ENCODE data around the gene UBE2H. TPM values are rescaled to one million over a fixed set of nuclear protein-coding genes. Genes with fewer than 3 reads are reported as not detected.

UBE2H gene
- total RNA-seq, 6 experiments from 2014 or later = 89.7 to 108 (median 105) TPM

- peak; percentile 88 for DNase-seq
- no peak overlapping the region for H3K4me3 Mint-ChIP-seq
- peaks cover 7% of the 10 kb centered on the region; the same call in 1 of the 2 replicates for H3K27me3 Mint-ChIP-seq (ENCODE audit: insufficient read depth)
- no peak for TF ChIP-seq CTCF (IDR thresholded peaks at IDR 0.05)
- no peak overlapping the region for H3K27ac Mint-ChIP-seq
- peaks cover 9% of the 10 kb centered on the region for H3K36me3 Mint-ChIP-seq (ENCODE audit: low read depth)
- no peaks in the 10 kb centered on the region for H3K9me3 Mint-ChIP-seq
- peaks cover 25% of the 10 kb centered on the region for H3K4me1 Mint-ChIP-seq (ENCODE audit: low read depth)
These were observed 3.2 kb downstream of the UBE2H start for GRCh38 chr7:129949292-129950133.

- no peak overlapping the region for H3K4me3 Mint-ChIP-seq
- DNase-seq = peak; percentile 90
- peaks cover 26% of the 10 kb centered on the region for H3K4me1 Mint-ChIP-seq (ENCODE audit: low read depth)
- peaks cover 7% of the 10 kb centered on the region for H3K27me3 Mint-ChIP-seq (ENCODE audit: insufficient read depth)
- no peaks in the 10 kb centered on the region for H3K9me3 Mint-ChIP-seq
- no peak overlapping the region for H3K27ac Mint-ChIP-seq
- TF ChIP-seq CTCF (IDR thresholded peaks at IDR 0.05) = no peak
- peaks cover 11% of the 10 kb centered on the region for H3K36me3 Mint-ChIP-seq (ENCODE audit: low read depth)
These were observed 3.9 kb downstream of the UBE2H start for GRCh38 chr7:129948877-129949291.

- Mint-ChIP-seq H3K4me1 (ENCODE audit: low read depth) (peaks cover 26% of the 10 kb centered on the region), H3K9me3 (no peaks in the 10 kb centered on the region), H3K27me3 (ENCODE audit: insufficient read depth) (peaks cover 7% of the 10 kb centered on the region), H3K27ac (no peak overlapping the region), H3K36me3 (ENCODE audit: low read depth) (peaks cover 14% of the 10 kb centered on the region), H3K4me3 (no peak overlapping the region)
- no peak for DNase-seq
- TF ChIP-seq CTCF (IDR thresholded peaks at IDR 0.05) = no peak
These were observed 4.4 kb downstream of the UBE2H start for GRCh38 chr7:129948338-129948737.

GRCh38 chr7:129947701-129948100 lies 5.1 kb downstream of the UBE2H start:
- Mint-ChIP-seq H3K27ac (no peak overlapping the region; the same call in none of the 2 replicates), H3K4me3 (peak overlapping the region; percentile 47), H3K27me3 (ENCODE audit: insufficient read depth) (peaks cover 5% of the 10 kb centered on the region), H3K4me1 (ENCODE audit: low read depth) (peaks cover 26% of the 10 kb centered on the region), H3K9me3 (no peaks in the 10 kb centered on the region), H3K36me3 (ENCODE audit: low read depth) (peaks cover 16% of the 10 kb centered on the region)
- DNase-seq = no peak
- no peak for TF ChIP-seq CTCF (IDR thresholded peaks at IDR 0.05)

GRCh38 chr7:129947049-129947448 lies 5.7 kb downstream of the UBE2H start:
- peaks cover 16% of the 10 kb centered on the region for H3K36me3 Mint-ChIP-seq (ENCODE audit: low read depth)

More at GRCh38 chr7:129947049-129947448, 5.7 kb downstream of the UBE2H start:
- no peak overlapping the region; the same call in 1 of the 2 replicates for H3K27ac Mint-ChIP-seq
- H3K9me3 Mint-ChIP-seq = no peaks in the 10 kb centered on the region
- peaks cover 26% of the 10 kb centered on the region for H3K4me1 Mint-ChIP-seq (ENCODE audit: low read depth)
- peaks cover 5% of the 10 kb centered on the region for H3K27me3 Mint-ChIP-seq (ENCODE audit: insufficient read depth)
- peak; percentile 5 for DNase-seq
- TF ChIP-seq CTCF (IDR thresholded peaks at IDR 0.05) = no peak
- no peak overlapping the region for H3K4me3 Mint-ChIP-seq
